GM10266 (cell line): ENCODE data around the gene TACC2.
"Not testable (repeated sequence)": the region's sequence is repeated elsewhere in the genome, so short reads cannot be mapped to it uniquely, and the experiment has no call there.

Experiments
- DNase-seq: peaks from one replicate; pipeline ENCODE4 v3.0.0; 2012; ENCODE audit errors: extremely low spot score
- CTCF ChIP-seq: IDR thresholded peaks from 2 replicates; pipeline ENCODE4 v1.5.1; 2012; ENCODE audit warnings: mild to moderate bottlenecking, low read depth; ENCODE audit not compliant: control insufficient read depth, insufficient read depth; ENCODE audit errors: missing control alignments

Gene TACC2

GRCh38 chr10:121949451-121949850 lies 39.5 kb upstream of the TACC2 start:
- TF ChIP-seq CTCF = no peak

DNA sequence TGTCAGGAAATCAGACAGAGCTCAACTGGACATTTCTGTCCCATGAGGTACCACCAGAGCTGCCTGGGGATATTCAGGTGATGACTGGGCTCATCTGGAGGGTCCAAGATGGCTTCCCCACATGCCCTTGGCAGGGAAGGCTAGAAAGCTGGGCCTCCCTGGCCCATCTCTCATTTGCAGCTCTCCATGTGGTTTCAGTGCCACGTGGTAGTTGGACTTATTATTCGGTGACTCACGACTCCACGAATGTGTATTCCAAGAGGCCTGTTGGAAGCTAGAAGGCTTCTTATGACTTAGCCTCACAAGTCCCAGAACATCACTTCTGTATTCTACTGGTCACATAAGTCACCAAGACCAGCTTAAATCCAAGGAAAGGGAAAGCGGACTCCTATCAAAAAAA lies 36.7 kb upstream of the TACC2 start:
- DNase-seq = no peak
- TF ChIP-seq CTCF = no peak

More at GRCh38 chr10:121949451-121949850, 39.5 kb upstream of the TACC2 start:
- no peak for DNase-seq

GRCh38 chr10:121956111-121957061 lies 32.6 kb upstream of the TACC2 start:
- DNase-seq = no peak
- no peak for TF ChIP-seq CTCF

- no peak for TF ChIP-seq CTCF
- DNase-seq = no peak
These were observed 29.3 kb upstream of the TACC2 start for GRCh38 chr10:121959671-121960070.

DNA sequence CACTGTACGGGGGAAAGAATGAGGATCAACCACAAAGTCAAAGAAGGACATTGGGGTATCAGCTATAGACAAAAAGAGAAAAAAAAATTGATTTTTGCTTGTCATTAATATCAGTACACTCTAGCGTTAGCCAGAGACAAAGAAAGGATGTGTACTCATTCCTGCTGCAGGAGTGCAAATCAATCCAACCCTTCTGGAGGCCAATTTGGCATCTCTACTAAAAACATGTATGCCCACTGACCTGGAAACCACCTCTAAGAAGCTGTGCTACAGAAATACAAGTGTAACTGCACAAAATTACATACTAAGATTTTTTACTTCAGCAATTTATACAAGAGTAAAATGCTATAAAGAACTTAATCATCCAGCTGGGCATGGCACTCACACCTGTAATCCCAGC lies 27.5 kb upstream of the TACC2 start:
- DNase-seq = no peak
- no peak for TF ChIP-seq CTCF

GRCh38 chr10:121965996-121966395 lies 23.0 kb upstream of the TACC2 start:
- DNase-seq = no peak
- TF ChIP-seq CTCF = no peak

- not testable (repeated sequence) for DNase-seq
These were observed 19.9 kb upstream of the TACC2 start for GRCh38 chr10:121969086-121969485.
